IMR-90 (cell line): ENCODE results near the gene PLB1. TPM values are rescaled to one million over a fixed set of nuclear protein-coding genes. Genes with fewer than 3 reads are reported as not detected.

Source experiments
- ATAC-seq: fragments of 200-7000 bp; cut with Tn5 transposase; 2 replicates; pipeline ENCODE4 v1.9.1; 2020; ENCODE audit warnings: low read depth, mild to moderate bottlenecking, moderate library complexity
- BruUV-seq: library from RNA; stranded (reverse); fragments of 400-500 nt; replicated peaks from 2 replicates; lab custom pipeline; 2021; lab: Mats Ljungman, UMichigan
- CTCF ChIA-PET: fragments of 300-600 bp; formaldehyde crosslinking; extraction: SDS; loops from one replicate; lab custom pipeline; 2021; ENCODE audit warnings: antibody characterized with exemption; lab: Yijun Ruan, JAX
- POLR2A ChIA-PET: fragments of 300-600 bp; sonication (Branson Sonifier 250); formaldehyde crosslinking; loops from one replicate; lab custom pipeline; 2022; ENCODE audit warnings: antibody characterized with exemption; ENCODE audit not compliant: unreplicated experiment; lab: Charles Lee
- DNase-seq: peaks from one replicate; pipeline ENCODE4 v3.0.0; 2013
- H2AFZ ChIP-seq: replicated peaks from 2 replicates; pipeline ENCODE3; 2013; ENCODE audit warnings: low read length, mild to moderate bottlenecking; ENCODE audit not compliant: poor library complexity
- H2AK5ac ChIP-seq: 2 replicates; pipeline ENCODE4 v1.6.1; 2013; ENCODE audit warnings: low read depth, low read length, inconsistent platforms
- H2AK9ac ChIP-seq: replicated peaks from 2 replicates; pipeline ENCODE3; 2013; ENCODE audit warnings: mild to moderate bottlenecking, low read depth, low read length, moderate library complexity; ENCODE audit not compliant: poor library complexity
- H2BK120ac ChIP-seq: 2 replicates; pipeline ENCODE4 v1.6.1; 2013; ENCODE audit warnings: low read depth, low read length, inconsistent platforms
- H2BK15ac ChIP-seq: 3 replicates; pipeline ENCODE4 v1.6.1; 2013; ENCODE audit warnings: low read depth, low read length, inconsistent platforms
- H2BK20ac ChIP-seq: 2 replicates; pipeline ENCODE4 v1.6.1; 2013; ENCODE audit warnings: low read depth, mild to moderate bottlenecking, inconsistent platforms, low read length, moderate library complexity
- H2BK5ac ChIP-seq: 2 replicates; pipeline ENCODE4 v1.6.1; 2013; ENCODE audit warnings: mild to moderate bottlenecking, low read depth, low read length, inconsistent platforms; ENCODE audit not compliant: poor library complexity, severe bottlenecking
- H3K14ac ChIP-seq: replicated peaks from 2 replicates; pipeline ENCODE4 v1.6.1; 2013; ENCODE audit warnings: low read depth, low read length, inconsistent platforms
- H3K18ac ChIP-seq: 2 replicates; pipeline ENCODE4 v1.6.1; 2013; ENCODE audit warnings: low read depth, low read length, control low read depth
- H3K23ac ChIP-seq: 2 replicates; pipeline ENCODE4 v1.6.1; 2013; ENCODE audit warnings: low read depth, low read length, inconsistent platforms
- H3K27ac ChIP-seq: 2 replicates; pipeline ENCODE4 v1.5.1; 2013; ENCODE audit warnings: mild to moderate bottlenecking, control low read depth, low read length; ENCODE audit not compliant: insufficient read depth
- H3K27me3 ChIP-seq: 2 replicates; pipeline ENCODE4 v1.6.1; 2013; ENCODE audit warnings: low read length; ENCODE audit not compliant: control insufficient read depth, insufficient read depth
- H3K36me3 ChIP-seq: 2 replicates; pipeline ENCODE4 v1.6.1; 2013; ENCODE audit warnings: low read length, mixed read lengths; ENCODE audit not compliant: control insufficient read depth, insufficient read depth
- H3K4ac ChIP-seq: 2 replicates; pipeline ENCODE4 v1.6.1; 2013; ENCODE audit warnings: low read depth, low read length, inconsistent platforms
- H3K4me1 ChIP-seq: 2 replicates; pipeline ENCODE4 v1.6.1; 2013; ENCODE audit warnings: low read length, mixed read lengths; ENCODE audit not compliant: control insufficient read depth, insufficient read depth
- H3K4me2 ChIP-seq: 2 replicates; pipeline ENCODE4 v1.6.1; 2013; ENCODE audit warnings: low read depth, mild to moderate bottlenecking, control low read depth, low read length, moderate library complexity
- H3K4me3 ChIP-seq: 2 replicates; pipeline ENCODE4 v1.5.1; 2013; ENCODE audit warnings: low read depth, mild to moderate bottlenecking, control low read depth, low read length, moderate library complexity; ENCODE audit not compliant: insufficient read depth
- H3K56ac ChIP-seq: 2 replicates; pipeline ENCODE4 v1.6.1; 2013; ENCODE audit warnings: low read length, inconsistent platforms; ENCODE audit not compliant: insufficient read depth; ENCODE audit errors: extremely low read depth
- H3K79me1 ChIP-seq, 2 experiments: 2 replicates each; pipeline ENCODE4 v1.6.1; 2013; ENCODE audit warnings: low read length in 2 of 2, inconsistent platforms in 1 of 2, low read depth in 1 of 2
- H3K9ac ChIP-seq: 2 replicates; pipeline ENCODE4 v1.6.1; 2013; ENCODE audit warnings: low read depth, low read length, control low read depth
- H3K9me1 ChIP-seq: 2 replicates; pipeline ENCODE4 v1.6.1; 2013; ENCODE audit warnings: low read length, inconsistent platforms; ENCODE audit not compliant: insufficient read depth
- H3K9me3 ChIP-seq: 2 replicates; pipeline ENCODE4 v1.6.1; 2013; ENCODE audit warnings: low read length; ENCODE audit not compliant: control insufficient read depth, insufficient read depth
- H4K20me1 ChIP-seq: 2 replicates; pipeline ENCODE4 v1.6.1; 2013; ENCODE audit warnings: low read length, inconsistent platforms; ENCODE audit not compliant: insufficient read depth
- H4K5ac ChIP-seq: 2 replicates; pipeline ENCODE4 v1.6.1; 2013; ENCODE audit warnings: mild to moderate bottlenecking, low read depth, low read length, control low read depth
- H4K8ac ChIP-seq, 2 experiments: 2 replicates each; pipeline ENCODE4 v1.6.1; 2013; ENCODE audit warnings: low read depth in 2 of 2, low read length in 2 of 2, control low read depth in 1 of 2, inconsistent platforms in 1 of 2
- H4K91ac ChIP-seq: 2 replicates; pipeline ENCODE4 v1.6.1; 2013; ENCODE audit warnings: low read depth, low read length, inconsistent platforms; ENCODE audit not compliant: insufficient read depth
- CEBPB ChIP-seq: IDR thresholded peaks from 2 replicates; pipeline ENCODE4 v1.6.1; 2012; ENCODE audit warnings: low read depth, low read length, improper control_type of control experiment
- CHD1 ChIP-seq: IDR thresholded peaks from 2 replicates; pipeline ENCODE4 v1.6.1; 2012; ENCODE audit warnings: low read depth, low read length, improper control_type of control experiment
- ELK1 ChIP-seq: fragments of 150-350 bp; IDR thresholded peaks from 2 replicates; pipeline ENCODE4 v1.6.1; 2016; ENCODE audit warnings: low read depth, mild to moderate bottlenecking, low read length, moderate library complexity, borderline replicate concordance
- FOS ChIP-seq: fragments of 150-350 bp; IDR thresholded peaks from 2 replicates; pipeline ENCODE4 v1.6.1; 2016; ENCODE audit warnings: low read depth, low read length
- MAFK ChIP-seq: IDR thresholded peaks from 2 replicates; pipeline ENCODE4 v1.6.1; 2012; ENCODE audit warnings: low read depth, low read length, improper control_type of control experiment
- MAZ ChIP-seq: IDR thresholded peaks from 2 replicates; pipeline ENCODE4 v1.6.1; 2012; ENCODE audit warnings: low read depth, mild to moderate bottlenecking, low read length, improper control_type of control experiment, moderate library complexity, borderline replicate concordance
- NFE2L2 ChIP-seq: fragments of 150-350 bp; IDR thresholded peaks from 2 replicates; pipeline ENCODE4 v1.6.1; 2016; ENCODE audit warnings: low read depth, mild to moderate bottlenecking, low read length
- RAD21 ChIP-seq: IDR thresholded peaks from 2 replicates; pipeline ENCODE4 v1.6.1; 2012; ENCODE audit warnings: low read length, improper control_type of control experiment
- RCOR1 ChIP-seq: IDR thresholded peaks from 2 replicates; pipeline ENCODE4 v1.6.1; 2012; ENCODE audit warnings: mild to moderate bottlenecking, low read length, improper control_type of control experiment; ENCODE audit not compliant: insufficient replicate concordance
- RFX5 ChIP-seq: IDR thresholded peaks from 2 replicates; pipeline ENCODE4 v1.8.0; 2012; ENCODE audit warnings: low read depth, mild to moderate bottlenecking, low read length, moderate library complexity
- SMC3 ChIP-seq: fragments of 150-350 bp; IDR thresholded peaks from 2 replicates; pipeline ENCODE4 v1.6.1; 2016; ENCODE audit warnings: low read depth, mild to moderate bottlenecking, antibody characterized with exemption, low read length, moderate library complexity
- WGBS, 2 experiments: methylation state at CpG; one replicate each; pipeline versions ENCODE4 v1.1.5 to v1.1.7; 2013; ENCODE audit warnings: missing lambda C conversion rate in 2 of 2; ENCODE audit not compliant: insufficient read length in 1 of 2; ENCODE audit errors: extremely low coverage in 2 of 2; 5-methylcytosine and 5-hydroxymethylcytosine counted together
- dilution Hi-C: fragments of 300-500 bp; cut with HindIII; formaldehyde crosslinking; loops from one replicate; pipeline ENCODE4 v1.14.3; 2018; ENCODE audit warnings: low sequenced_read_pairs; ENCODE audit not compliant: unreplicated experiment
- in situ Hi-C: fragments of 300-500 bp; cut with MboI; formaldehyde crosslinking; loops from 3 replicates; pipeline ENCODE4 v1.14.3; 2019; ENCODE audit warnings: low sequenced_read_pairs, inconsistent platforms, mixed read lengths
- intact Hi-C: fragments of 100-400 bp; cut with micrococcal nuclease; formaldehyde crosslinking; loops from 2 replicates; pipeline ENCODE4 v1.10.0; 2022
- polyA plus RNA-seq, 3 experiments: library from polyadenylated mRNA; depleted of rRNA; stranded (reverse); fragments of >200 nt; gene quantifications; 2 replicates each; pipeline ENCODE4 v1.2.3, GENCODE V29; 2012; ENCODE audit warnings: low replicate concordance in 1 of 3
- total RNA-seq: library from RNA; depleted of rRNA; stranded (reverse); fragments of >200 nt; gene quantifications from 2 replicates; pipeline ENCODE4 v1.2.3, GENCODE V29; 2012
- TF ChIP-seq, protein P1 (sequence below): fragments of 150-350 bp; IDR thresholded peaks from 2 replicates; pipeline ENCODE4 v1.6.1; 2017; ENCODE audit warnings: mild to moderate bottlenecking, antibody characterized with exemption, low read length, low read depth

PLB1 gene
- total and polyA plus RNA-seq, 2 of the 4 experiments (the other 2 are of a cell fraction), result 0.74 to 0.90 TPM

DNA sequence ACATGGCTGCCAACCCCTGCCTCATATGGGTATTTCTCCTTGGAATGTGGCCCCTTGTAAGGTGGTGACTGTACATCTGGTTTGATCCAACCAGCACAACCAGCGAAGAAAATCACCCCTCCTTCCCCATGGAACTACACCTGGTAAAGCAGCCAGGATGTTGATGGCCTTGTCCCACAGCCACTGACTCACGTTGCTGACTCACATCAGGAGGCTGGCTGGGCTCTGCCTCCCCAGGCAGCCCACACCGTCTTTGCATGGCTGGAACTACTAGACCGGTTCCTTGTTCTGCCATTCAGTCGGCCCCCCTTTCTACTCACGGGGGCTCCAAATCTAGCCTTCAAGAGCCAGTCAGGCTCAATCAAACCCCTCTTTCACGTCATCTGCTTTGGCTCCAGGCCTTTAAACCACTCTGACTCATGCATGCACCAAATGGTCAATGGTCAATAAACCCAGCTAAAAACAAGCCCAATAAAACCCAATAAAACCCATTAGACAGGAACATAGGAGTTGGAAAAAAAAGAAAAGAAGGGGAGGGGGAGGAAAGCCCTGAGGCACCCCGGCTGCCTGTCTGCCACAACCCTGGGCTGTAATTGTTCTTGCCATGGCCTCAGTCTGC lies 114.8 kb downstream of the PLB1 start:
- ChIA-PET CTCF (interaction anchor here (0.7 to 1.1 kb wide), 2 partner anchors 11 to 17 kb away, joined by 3 read pairs; no protein-coding TSS in a partner anchor), POLR2A (no interaction called here)
- no peak overlapping the region for H3K4me3 ChIP-seq
- intact Hi-C loops, result no loop called here
- H2BK5ac ChIP-seq, result peak overlapping the region; percentile 58
- H3K27me3 ChIP-seq, result no peaks in the 10 kb centered on the region
- TF ChIP-seq RCOR1, result peak; percentile 59
- TF ChIP-seq NFE2L2, result 0 out of 2 replicates have a peak, but pooled peaks have one; percentile 40
- TF ChIP-seq, protein P1, sequence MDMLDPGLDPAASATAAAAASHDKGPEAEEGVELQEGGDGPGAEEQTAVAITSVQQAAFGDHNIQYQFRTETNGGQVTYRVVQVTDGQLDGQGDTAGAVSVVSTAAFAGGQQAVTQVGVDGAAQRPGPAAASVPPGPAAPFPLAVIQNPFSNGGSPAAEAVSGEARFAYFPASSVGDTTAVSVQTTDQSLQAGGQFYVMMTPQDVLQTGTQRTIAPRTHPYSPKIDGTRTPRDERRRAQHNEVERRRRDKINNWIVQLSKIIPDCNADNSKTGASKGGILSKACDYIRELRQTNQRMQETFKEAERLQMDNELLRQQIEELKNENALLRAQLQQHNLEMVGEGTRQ, result no peak
- TF ChIP-seq RAD21, result peak; percentile 38
- no peak for TF ChIP-seq CHD1
- TF ChIP-seq ELK1, result no peak
- no peak for TF ChIP-seq MAFK
- TF ChIP-seq SMC3, result peak; percentile 28; the same call in 1 of the 2 replicates
- no peak for TF ChIP-seq RFX5
- TF ChIP-seq MAZ, result peak; percentile 74; the same call in 1 of the 2 replicates
- 0 out of 2 replicates have a peak, but pooled peaks have one; percentile 0 for TF ChIP-seq CEBPB
- TF ChIP-seq FOS, result peak; percentile 93
- peak overlapping the region; percentile 58 for H3K4ac ChIP-seq
- peak overlapping the region; percentile 19 for H3K14ac ChIP-seq
- dilution Hi-C loops, result no loop called here
- H3K9me1 ChIP-seq, result peaks cover 19% of the 10 kb centered on the region
- H3K79me1 ChIP-seq, result peaks cover 0 to 5% of the 10 kb centered on the region in 2 experiments; a peak in 1 of 4 replicates
- no peaks in the 10 kb centered on the region for H3K36me3 ChIP-seq
- no peak overlapping the region for H3K56ac ChIP-seq
- no peak overlapping the region; the same call in 1 of the 2 replicates for H3K4me2 ChIP-seq
- peak overlapping the region; percentile 74 for H2AK5ac ChIP-seq
- H3K9ac ChIP-seq, result no peak overlapping the region
- H4K20me1 ChIP-seq, result no peaks in the 10 kb centered on the region; the same call in 1 of the 2 replicates
- WGBS, 2 experiments, result 11% methylated on average over 6 of the region's 8 CpGs; no CpG with 5 or more reads in 1 of the 2 experiments
- in situ Hi-C loops, result no loop called here
- H2AK9ac ChIP-seq, result peak overlapping the region; percentile 57
- no peak overlapping the region for H3K27ac ChIP-seq
- peak overlapping the region; percentile 79 for H2AFZ ChIP-seq
- H4K8ac ChIP-seq, result peak overlapping the region in 1 of 2 experiments; percentile 32; a peak in 1 of 4 replicates
- H2BK20ac ChIP-seq, result peak overlapping the region; percentile 85
- no peaks in the 10 kb centered on the region for H3K9me3 ChIP-seq
- no peak overlapping the region for H4K5ac ChIP-seq
- DNase-seq (peak; percentile 96), ATAC-seq (peak; percentile 93)
- H3K4me1 ChIP-seq, result peaks cover 13% of the 10 kb centered on the region
- H2BK120ac ChIP-seq, result peak overlapping the region; percentile 77
- peak overlapping the region; percentile 41; the same call in 1 of the 2 replicates for H3K23ac ChIP-seq
- BruUV-seq, result no TSS peak
- H4K91ac ChIP-seq, result peak overlapping the region; percentile 14
- peak overlapping the region; percentile 87; the same call in 1 of the 3 replicates for H2BK15ac ChIP-seq
- H3K18ac ChIP-seq, result peak overlapping the region; percentile 23; the same call in 1 of the 2 replicates
